ENCODE results near the gene CHRNB2.

DNA sequence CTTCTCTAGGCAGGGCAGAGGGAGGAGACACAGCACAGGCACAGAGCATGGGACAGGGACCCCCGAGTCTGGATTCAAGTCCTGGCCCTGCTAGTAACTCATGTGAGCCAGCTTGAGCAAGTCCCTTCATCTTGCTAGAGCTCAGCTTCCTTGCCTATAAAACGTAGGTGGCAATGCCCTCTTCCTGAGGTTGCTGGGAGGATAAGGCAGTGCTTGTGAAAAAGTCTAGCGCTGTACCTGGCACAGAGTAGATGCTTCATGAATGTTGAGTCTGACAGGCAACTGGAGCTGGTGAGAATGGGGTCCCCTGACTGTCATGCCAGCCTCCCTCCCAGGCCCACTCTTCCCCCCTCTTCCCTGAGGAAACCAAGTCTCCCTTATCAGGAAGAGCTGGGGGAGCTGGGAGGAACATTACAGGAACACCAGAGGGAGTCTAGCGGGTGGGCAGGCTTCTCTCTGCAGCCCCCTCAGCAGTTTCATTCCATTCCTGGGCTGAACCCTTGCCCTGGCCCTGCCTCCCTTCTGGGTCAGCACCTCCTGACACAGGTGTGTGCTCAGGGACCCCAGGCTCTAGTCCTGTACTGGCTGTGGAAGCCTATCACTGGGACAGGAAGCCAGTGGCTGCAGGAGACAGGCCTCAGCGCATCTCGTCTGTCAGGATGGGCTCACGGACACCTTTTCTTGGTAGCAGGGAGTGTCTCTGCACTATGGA lies 9.9 kb downstream of the CHRNB2 start:
- TF ChIP-seq POLR2AphosphoS5 (IDR thresholded peaks at IDR 0.05) = no peak
- no peak for TF ChIP-seq CTCF (IDR thresholded peaks at IDR 0.05)

Data from esophagus muscularis mucosa (tissue), 3 donors.